ENCODE measurements around the gene TUBGCP2. TPM values are rescaled to one million over a fixed set of nuclear protein-coding genes. Genes with fewer than 3 reads are reported as not detected.

TUBGCP2 gene
- total RNA-seq, 1 experiment from 2014 or later, result 93.7 TPM

DNA sequence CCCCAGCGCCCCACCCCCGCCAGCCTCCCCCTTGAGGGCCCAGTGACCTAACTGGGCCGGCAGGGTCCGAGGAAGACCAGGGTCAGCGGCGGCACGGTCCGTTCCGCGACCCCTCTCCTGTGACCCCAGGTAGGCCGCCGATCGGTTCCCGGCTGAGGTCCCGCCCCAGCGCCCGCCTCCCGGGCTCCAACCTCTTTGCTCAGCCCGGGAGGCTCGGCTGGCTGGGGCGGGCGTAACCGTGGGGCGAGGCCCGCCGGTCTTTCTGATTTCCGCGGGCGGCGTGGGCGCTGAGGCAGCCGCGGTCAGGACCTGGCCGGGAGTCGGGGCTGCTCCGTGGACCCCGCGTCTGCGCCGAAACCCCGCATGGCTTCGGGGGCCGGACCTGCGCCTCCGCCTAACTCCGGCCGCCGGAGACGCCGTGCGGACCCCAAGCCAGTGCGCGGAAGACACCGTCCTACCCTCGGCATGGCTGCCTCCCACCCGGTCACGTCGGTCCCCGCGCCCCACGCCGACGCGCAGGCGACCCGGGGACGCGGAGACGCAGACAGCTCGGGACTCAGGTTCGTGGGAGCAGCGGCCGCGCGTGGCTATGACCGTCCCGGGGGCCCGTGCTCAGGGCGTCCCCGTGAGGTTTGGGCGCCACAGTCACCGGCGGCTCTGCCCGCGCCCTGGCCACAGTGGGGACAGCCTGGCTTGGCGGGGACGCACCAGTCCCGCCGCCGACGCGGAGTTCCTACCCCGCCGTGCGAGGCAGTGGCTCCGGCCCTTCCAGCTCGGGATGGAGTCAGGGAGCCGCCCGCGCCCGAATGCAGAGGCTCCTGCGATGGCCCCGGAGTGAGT lies 72.1 kb downstream of the TUBGCP2 start:
- CTCF ChIA-PET, result no interaction called here
- POLR2A ChIA-PET, result no interaction called here
- peak; percentile 69 for ATAC-seq
- in situ Hi-C loops (cut with HindIII; ENCODE audit: low pct_unique_long_range_greater_than_20kb, low sequenced_read_pairs), result no loop called here
- TF ChIP-seq, protein P1, sequence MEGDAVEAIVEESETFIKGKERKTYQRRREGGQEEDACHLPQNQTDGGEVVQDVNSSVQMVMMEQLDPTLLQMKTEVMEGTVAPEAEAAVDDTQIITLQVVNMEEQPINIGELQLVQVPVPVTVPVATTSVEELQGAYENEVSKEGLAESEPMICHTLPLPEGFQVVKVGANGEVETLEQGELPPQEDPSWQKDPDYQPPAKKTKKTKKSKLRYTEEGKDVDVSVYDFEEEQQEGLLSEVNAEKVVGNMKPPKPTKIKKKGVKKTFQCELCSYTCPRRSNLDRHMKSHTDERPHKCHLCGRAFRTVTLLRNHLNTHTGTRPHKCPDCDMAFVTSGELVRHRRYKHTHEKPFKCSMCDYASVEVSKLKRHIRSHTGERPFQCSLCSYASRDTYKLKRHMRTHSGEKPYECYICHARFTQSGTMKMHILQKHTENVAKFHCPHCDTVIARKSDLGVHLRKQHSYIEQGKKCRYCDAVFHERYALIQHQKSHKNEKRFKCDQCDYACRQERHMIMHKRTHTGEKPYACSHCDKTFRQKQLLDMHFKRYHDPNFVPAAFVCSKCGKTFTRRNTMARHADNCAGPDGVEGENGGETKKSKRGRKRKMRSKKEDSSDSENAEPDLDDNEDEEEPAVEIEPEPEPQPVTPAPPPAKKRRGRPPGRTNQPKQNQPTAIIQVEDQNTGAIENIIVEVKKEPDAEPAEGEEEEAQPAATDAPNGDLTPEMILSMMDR (IDR thresholded peaks at IDR 0.05), result no peak
- TF ChIP-seq SIN3A (IDR thresholded peaks at IDR 0.05; ENCODE audit: borderline replicate concordance, insufficient read depth, low read depth, low read length) (no peak), TCF7L2 (IDR thresholded peaks at IDR 0.05; ENCODE audit: low read depth, low read length) (no peak), POLR2AphosphoS5 (IDR thresholded peaks at IDR 0.05; ENCODE audit: low read depth, low read length) (no peak)
- TF ChIP-seq, protein P2, sequence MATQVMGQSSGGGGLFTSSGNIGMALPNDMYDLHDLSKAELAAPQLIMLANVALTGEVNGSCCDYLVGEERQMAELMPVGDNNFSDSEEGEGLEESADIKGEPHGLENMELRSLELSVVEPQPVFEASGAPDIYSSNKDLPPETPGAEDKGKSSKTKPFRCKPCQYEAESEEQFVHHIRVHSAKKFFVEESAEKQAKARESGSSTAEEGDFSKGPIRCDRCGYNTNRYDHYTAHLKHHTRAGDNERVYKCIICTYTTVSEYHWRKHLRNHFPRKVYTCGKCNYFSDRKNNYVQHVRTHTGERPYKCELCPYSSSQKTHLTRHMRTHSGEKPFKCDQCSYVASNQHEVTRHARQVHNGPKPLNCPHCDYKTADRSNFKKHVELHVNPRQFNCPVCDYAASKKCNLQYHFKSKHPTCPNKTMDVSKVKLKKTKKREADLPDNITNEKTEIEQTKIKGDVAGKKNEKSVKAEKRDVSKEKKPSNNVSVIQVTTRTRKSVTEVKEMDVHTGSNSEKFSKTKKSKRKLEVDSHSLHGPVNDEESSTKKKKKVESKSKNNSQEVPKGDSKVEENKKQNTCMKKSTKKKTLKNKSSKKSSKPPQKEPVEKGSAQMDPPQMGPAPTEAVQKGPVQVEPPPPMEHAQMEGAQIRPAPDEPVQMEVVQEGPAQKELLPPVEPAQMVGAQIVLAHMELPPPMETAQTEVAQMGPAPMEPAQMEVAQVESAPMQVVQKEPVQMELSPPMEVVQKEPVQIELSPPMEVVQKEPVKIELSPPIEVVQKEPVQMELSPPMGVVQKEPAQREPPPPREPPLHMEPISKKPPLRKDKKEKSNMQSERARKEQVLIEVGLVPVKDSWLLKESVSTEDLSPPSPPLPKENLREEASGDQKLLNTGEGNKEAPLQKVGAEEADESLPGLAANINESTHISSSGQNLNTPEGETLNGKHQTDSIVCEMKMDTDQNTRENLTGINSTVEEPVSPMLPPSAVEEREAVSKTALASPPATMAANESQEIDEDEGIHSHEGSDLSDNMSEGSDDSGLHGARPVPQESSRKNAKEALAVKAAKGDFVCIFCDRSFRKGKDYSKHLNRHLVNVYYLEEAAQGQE (IDR thresholded peaks at IDR 0.05; ENCODE audit: insufficient read depth in 1 of 2, low read depth in 2 of 2, low read length in 1 of 2), result no peak
- Histone ChIP-seq H3K27ac (ENCODE audit: low read length) (no peak overlapping the region), H3K4me3 (ENCODE audit: low read depth in 2 of 2, low read length in 2 of 2) (peak overlapping the region; percentile 26 to 36), H3K4me1 (ENCODE audit: control insufficient read depth, insufficient read depth, low read length) (no peaks in the 10 kb centered on the region), H3K9me3 (ENCODE audit: control insufficient read depth, insufficient read depth, low read depth, low read length) (no peaks in the 10 kb centered on the region), H3K27me3 (ENCODE audit: control insufficient read depth, insufficient read depth, low read length) (peaks cover 4% of the 10 kb centered on the region; the same call in 1 of the 2 replicates), H3K36me3 (ENCODE audit: control insufficient read depth, insufficient read depth, low read length) (no peaks in the 10 kb centered on the region)
- no TSS peak for BruUV-seq (replicated peaks)
- intact Hi-C loops (cut with micrococcal nuclease; ENCODE audit: unreplicated experiment), result no loop called here
- no peak for DNase-seq (ENCODE audit: low read depth, low spot score)

DNA sequence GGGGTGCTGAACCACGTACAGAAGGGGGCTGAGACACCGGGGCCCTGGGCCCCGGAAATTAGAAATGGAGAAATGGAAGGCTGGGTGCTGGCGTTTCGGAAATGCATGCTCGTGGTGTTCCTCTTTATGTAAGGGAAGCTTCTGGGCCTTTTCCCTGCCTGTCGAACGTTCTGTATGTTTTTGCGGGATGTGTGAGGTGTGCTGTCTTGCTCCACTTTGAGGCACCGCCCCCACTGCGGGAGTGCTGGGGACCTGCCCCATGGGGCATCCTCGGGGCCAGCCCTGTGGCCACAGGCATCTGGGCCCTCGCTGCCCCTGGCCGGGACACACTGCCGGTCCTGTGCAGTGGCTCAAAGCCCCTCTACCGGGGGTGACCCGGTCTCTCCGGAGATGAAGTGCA lies 72.7 kb downstream of the TUBGCP2 start:
- POLR2A ChIA-PET, result no interaction called here

More for the DNA sequence above, 72.7 kb downstream of the TUBGCP2 start:
- Histone ChIP-seq H3K27ac (ENCODE audit: low read length) (no peak overlapping the region), H3K36me3 (ENCODE audit: control insufficient read depth, insufficient read depth, low read length) (no peaks in the 10 kb centered on the region), H3K27me3 (ENCODE audit: control insufficient read depth, insufficient read depth, low read length) (peaks cover 4% of the 10 kb centered on the region; the same call in 1 of the 2 replicates), H3K4me1 (ENCODE audit: control insufficient read depth, insufficient read depth, low read length) (no peaks in the 10 kb centered on the region), H3K9me3 (ENCODE audit: control insufficient read depth, insufficient read depth, low read depth, low read length) (no peaks in the 10 kb centered on the region), H3K4me3 (ENCODE audit: low read depth in 2 of 2, low read length in 2 of 2) (no peak overlapping the region)
- in situ Hi-C loops (cut with HindIII; ENCODE audit: low pct_unique_long_range_greater_than_20kb, low sequenced_read_pairs), result no loop called here
- no TSS peak for BruUV-seq (replicated peaks)
- intact Hi-C loops (cut with micrococcal nuclease; ENCODE audit: unreplicated experiment), result no loop called here
- CTCF ChIA-PET, result interaction anchor here (0.7 kb wide), 1 partner anchor 130 kb away, joined by 3 read pairs; no protein-coding TSS in a partner anchor
- TF ChIP-seq SIN3A (IDR thresholded peaks at IDR 0.05; ENCODE audit: borderline replicate concordance, insufficient read depth, low read depth, low read length), result no peak
- TF ChIP-seq TCF7L2 (IDR thresholded peaks at IDR 0.05; ENCODE audit: low read depth, low read length), result no peak
- TF ChIP-seq, protein P1 (IDR thresholded peaks at IDR 0.05), result no peak
- TF ChIP-seq POLR2AphosphoS5 (IDR thresholded peaks at IDR 0.05; ENCODE audit: low read depth, low read length), result no peak
- TF ChIP-seq, protein P2 (IDR thresholded peaks at IDR 0.05; ENCODE audit: insufficient read depth in 1 of 2, low read depth in 2 of 2, low read length in 1 of 2), result no peak
- DNase-seq (ENCODE audit: low read depth, low spot score), result no peak
- ATAC-seq, result no peak
